ENCODE data around the gene SCAND1. TPM values are rescaled to one million over a fixed set of nuclear protein-coding genes. Genes with fewer than 3 reads are reported as not detected.

SCAND1 gene
- total and polyA plus RNA-seq, 2 experiments from 2014 or later: 66.6 to 127 TPM

- no peak overlapping the region for H3K4me3 ChIP-seq
- peak; percentile 88 for DNase-seq
- no peaks in the 10 kb centered on the region for H3K79me2 ChIP-seq (ENCODE audit: insufficient read depth)
- no peak overlapping the region for H3K27ac ChIP-seq
- H2AFZ ChIP-seq: peak overlapping the region; percentile 75
- no peak overlapping the region for H3K4me2 ChIP-seq (ENCODE audit: unreplicated experiment)
- H4K20me1 ChIP-seq (ENCODE audit: insufficient read depth): no peaks in the 10 kb centered on the region
- no peaks in the 10 kb centered on the region for H3K36me3 ChIP-seq (ENCODE audit: low read depth)
- no peak for TF ChIP-seq EZH2 (IDR thresholded peaks at IDR 0.05; ENCODE audit: insufficient read depth, poor library complexity, severe bottlenecking)
- no peak for TF ChIP-seq EZH2phosphoT487 (IDR thresholded peaks at IDR 0.05; ENCODE audit: insufficient read depth, low read depth)
- H3K27me3 ChIP-seq (replicated peaks; ENCODE audit: insufficient read depth): no peaks in the 10 kb centered on the region
- no peaks in the 10 kb centered on the region for H3K9me3 ChIP-seq (ENCODE audit: low read depth)
- in situ Hi-C loops (cut with MboI): loop anchor here (5.0 to 25.0 kb wide), 2 partner anchors 137 to 442 kb away; no protein-coding TSS in a partner anchor
- H3K9me2 ChIP-seq (ENCODE audit: insufficient read depth): no peaks in the 10 kb centered on the region
- peaks cover 4% of the 10 kb centered on the region for H3K4me1 ChIP-seq (ENCODE audit: insufficient read depth)
- no peaks in the 10 kb centered on the region for H3F3A ChIP-seq (ENCODE audit: insufficient read depth)
- 1 to 4% methylated on average over 6 of the region's 6 CpGs for WGBS, 2 experiments (ENCODE audit: low coverage in 1 of 2, low lambda C conversion rate in 2 of 2, missing lambda C conversion rate in 2 of 2)
- no peak overlapping the region for H3K9ac ChIP-seq
Observed at GRCh38 chr20:35994994-35995453, 40.7 kb upstream of the SCAND1 start.

DNA sequence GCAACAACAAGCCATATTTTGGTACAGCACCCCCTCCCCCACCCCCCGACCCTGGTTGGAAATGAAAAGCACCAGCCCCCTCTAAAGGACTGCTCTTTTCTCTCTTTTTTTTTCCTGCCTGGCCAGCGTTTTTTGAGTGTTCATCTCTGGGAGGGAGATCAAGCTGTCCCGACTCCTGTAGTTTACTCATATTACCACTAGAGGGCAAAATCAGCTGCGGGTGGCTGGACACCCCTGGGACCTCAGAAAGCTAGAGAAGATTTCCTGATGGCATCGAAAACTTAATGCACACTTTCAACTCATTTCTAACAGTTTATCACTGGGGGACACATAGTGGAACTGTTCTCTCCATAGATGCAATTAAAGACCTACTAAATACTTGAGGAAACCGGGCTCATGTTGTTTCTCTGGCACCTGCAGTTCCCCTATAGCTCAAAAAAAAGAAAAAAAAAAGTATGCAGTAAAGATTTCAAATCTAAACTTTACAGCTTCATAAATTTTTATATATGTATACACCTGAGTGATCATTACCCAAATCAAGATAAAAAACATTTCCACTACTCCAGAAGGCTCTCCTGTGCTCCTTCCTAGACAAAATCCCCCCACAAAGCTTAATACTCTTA, 38.5 kb upstream of the SCAND1 start:
- H3K4me3 ChIP-seq: no peak overlapping the region
- H3K9me2 ChIP-seq (ENCODE audit: insufficient read depth): no peaks in the 10 kb centered on the region
- 1% methylated on average over 6 of the region's 6 CpGs for WGBS, 2 experiments (ENCODE audit: low coverage in 1 of 2, low lambda C conversion rate in 2 of 2, missing lambda C conversion rate in 2 of 2)
- no peaks in the 10 kb centered on the region for H4K20me1 ChIP-seq (ENCODE audit: insufficient read depth)
- no peaks in the 10 kb centered on the region for H3F3A ChIP-seq (ENCODE audit: insufficient read depth)
- TF ChIP-seq EZH2phosphoT487 (IDR thresholded peaks at IDR 0.05; ENCODE audit: insufficient read depth, low read depth) (no peak), EZH2 (IDR thresholded peaks at IDR 0.05; ENCODE audit: insufficient read depth, poor library complexity, severe bottlenecking) (no peak)
- no peak overlapping the region for H3K4me2 ChIP-seq (ENCODE audit: unreplicated experiment)
- no peaks in the 10 kb centered on the region for H3K79me2 ChIP-seq (ENCODE audit: insufficient read depth)
- peaks cover 4% of the 10 kb centered on the region for H3K4me1 ChIP-seq (ENCODE audit: insufficient read depth)
- H2AFZ ChIP-seq: no peak overlapping the region
- no peaks in the 10 kb centered on the region for H3K9me3 ChIP-seq (ENCODE audit: low read depth)
- no peak overlapping the region for H3K9ac ChIP-seq
- in situ Hi-C loops (cut with MboI): loop anchor here (5.0 to 25.0 kb wide), 2 partner anchors 139 to 444 kb away; no protein-coding TSS in a partner anchor
- peak; percentile 74 for DNase-seq
- H3K27me3 ChIP-seq (replicated peaks; ENCODE audit: insufficient read depth): no peaks in the 10 kb centered on the region
- H3K27ac ChIP-seq: no peak overlapping the region
- no peaks in the 10 kb centered on the region for H3K36me3 ChIP-seq (ENCODE audit: low read depth)

DNA sequence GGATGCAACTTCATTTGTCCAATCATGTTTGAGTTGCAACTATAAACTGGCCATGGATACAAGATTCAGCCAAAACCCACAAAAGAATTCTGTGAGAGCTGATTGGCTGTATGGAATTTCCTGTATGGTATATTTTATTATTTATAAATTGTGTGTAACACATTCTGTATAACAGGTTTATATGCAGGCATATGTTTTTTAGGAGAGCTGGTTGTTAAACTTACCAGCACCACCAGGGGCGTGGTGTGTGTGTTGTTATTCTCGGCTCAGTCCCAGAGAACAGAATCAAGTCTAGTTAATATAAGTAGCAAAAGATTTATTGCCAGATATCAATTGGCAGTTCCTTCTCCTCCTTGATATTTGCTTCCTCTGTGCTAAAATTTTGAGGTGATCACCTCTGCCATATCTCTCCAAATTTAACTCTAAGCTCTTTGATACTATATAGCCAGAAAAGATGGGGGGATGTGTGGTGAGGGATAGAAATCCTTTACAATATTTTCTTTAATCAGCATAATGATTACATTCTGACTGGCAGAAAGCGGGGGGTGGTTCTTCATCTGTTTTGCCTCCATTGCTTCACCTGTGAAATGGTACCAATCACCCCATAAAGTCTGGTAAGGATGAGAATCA, 37.0 kb upstream of the SCAND1 start:
- no peak overlapping the region for H3K9ac ChIP-seq
- WGBS, 2 experiments (ENCODE audit: low coverage in 1 of 2, low lambda C conversion rate in 2 of 2, missing lambda C conversion rate in 2 of 2): 1 to 3% methylated on average over 3 of the region's 3 CpGs
- no peaks in the 10 kb centered on the region for H3K36me3 ChIP-seq (ENCODE audit: low read depth)
- in situ Hi-C loops (cut with MboI): loop anchor here (5.0 to 25.0 kb wide), 2 partner anchors 141 to 446 kb away; no protein-coding TSS in a partner anchor
- peaks cover 4% of the 10 kb centered on the region for H3K4me1 ChIP-seq (ENCODE audit: insufficient read depth)
- no peaks in the 10 kb centered on the region for H3K27me3 ChIP-seq (replicated peaks; ENCODE audit: insufficient read depth)
- DNase-seq: peak; percentile 68
- H3F3A ChIP-seq (ENCODE audit: insufficient read depth): no peaks in the 10 kb centered on the region
- no peak overlapping the region for H3K4me3 ChIP-seq
- no peaks in the 10 kb centered on the region for H3K79me2 ChIP-seq (ENCODE audit: insufficient read depth)
- H3K9me2 ChIP-seq (ENCODE audit: insufficient read depth): no peaks in the 10 kb centered on the region
- no peaks in the 10 kb centered on the region for H4K20me1 ChIP-seq (ENCODE audit: insufficient read depth)
- no peak overlapping the region for H3K27ac ChIP-seq
- no peak overlapping the region for H3K4me2 ChIP-seq (ENCODE audit: unreplicated experiment)
- no peaks in the 10 kb centered on the region for H3K9me3 ChIP-seq (ENCODE audit: low read depth)
- TF ChIP-seq EZH2 (IDR thresholded peaks at IDR 0.05; ENCODE audit: insufficient read depth, poor library complexity, severe bottlenecking) (no peak), EZH2phosphoT487 (IDR thresholded peaks at IDR 0.05; ENCODE audit: insufficient read depth, low read depth) (no peak)
- no peak overlapping the region for H2AFZ ChIP-seq

DNA sequence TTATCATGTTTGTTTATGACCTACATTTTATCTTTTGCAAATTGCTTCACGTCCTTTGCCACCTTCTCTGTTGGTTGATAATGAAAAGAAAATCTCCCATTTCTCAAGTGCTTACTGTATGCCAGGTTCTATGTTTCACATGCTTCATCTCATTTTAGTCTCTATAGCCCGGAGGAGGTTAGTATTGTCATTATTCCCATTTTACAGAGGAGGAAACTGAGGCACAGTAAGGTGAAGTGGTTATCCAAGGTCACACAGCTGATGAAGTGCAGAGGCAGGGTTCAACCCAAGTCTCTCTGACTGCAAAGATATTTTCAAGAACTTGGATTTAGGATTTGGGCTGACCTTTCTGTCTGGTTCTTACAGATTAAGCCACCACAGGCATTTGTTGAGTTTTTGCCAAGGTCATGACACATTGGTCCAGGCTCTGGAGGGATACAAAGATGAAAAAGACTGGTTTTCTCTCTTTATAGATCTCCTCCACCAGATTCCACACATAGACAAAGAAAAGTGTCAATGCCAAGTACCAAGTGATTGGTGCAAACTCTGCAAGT, 34.7 kb upstream of the SCAND1 start:
- Histone ChIP-seq H3F3A (ENCODE audit: insufficient read depth) (no peaks in the 10 kb centered on the region), H3K4me1 (ENCODE audit: insufficient read depth) (no peaks in the 10 kb centered on the region), H3K9ac (no peak overlapping the region), H4K20me1 (ENCODE audit: insufficient read depth) (no peaks in the 10 kb centered on the region), H3K9me3 (ENCODE audit: low read depth) (no peaks in the 10 kb centered on the region), H3K4me2 (ENCODE audit: unreplicated experiment) (no peak overlapping the region), H3K4me3 (no peak overlapping the region), H3K79me2 (ENCODE audit: insufficient read depth) (no peaks in the 10 kb centered on the region), H3K27me3 (replicated peaks; ENCODE audit: insufficient read depth) (no peaks in the 10 kb centered on the region), H3K27ac (no peak overlapping the region), H2AFZ (no peak overlapping the region), H3K36me3 (ENCODE audit: low read depth) (no peaks in the 10 kb centered on the region), H3K9me2 (ENCODE audit: insufficient read depth) (no peaks in the 10 kb centered on the region)
- in situ Hi-C loops (cut with MboI): loop anchor here (25.0 kb wide), 1 partner anchor 448 kb away; no protein-coding TSS in a partner anchor
- peak; percentile 24 for DNase-seq
- TF ChIP-seq EZH2 (IDR thresholded peaks at IDR 0.05; ENCODE audit: insufficient read depth, poor library complexity, severe bottlenecking) (no peak), EZH2phosphoT487 (IDR thresholded peaks at IDR 0.05; ENCODE audit: insufficient read depth, low read depth) (no peak)
- WGBS, 2 experiments (ENCODE audit: low coverage in 1 of 2, low lambda C conversion rate in 2 of 2, missing lambda C conversion rate in 2 of 2): 37 to 38% methylated on average over 2 of the region's 2 CpGs
